ENCODE data around the gene TSPAN6. TPM values are rescaled to one million over a fixed set of nuclear protein-coding genes. Genes with fewer than 3 reads are reported as not detected.

The TSPAN6 gene
- total and polyA plus RNA-seq, 2 donors (not counting 3 experiments of a cell fraction or from before 2014, with no cell fraction given), result 43.1 to 65.5 TPM

- no peak for FAIRE-seq
- no peak overlapping the region for H3K27ac ChIP-seq (ENCODE audit: insufficient read depth, low read depth, low read length)
- no peaks in the 10 kb centered on the region for H3K36me3 ChIP-seq (ENCODE audit: control insufficient read depth in 2 of 2, extremely low read depth in 1 of 2, insufficient read depth in 2 of 2, low read length in 2 of 2)
- no peaks in the 10 kb centered on the region for H3K9me1 ChIP-seq (replicated peaks; ENCODE audit: control insufficient read depth, extremely low read depth, insufficient read depth, low read length)
- no peak overlapping the region for H3K4me2 ChIP-seq (ENCODE audit: insufficient read depth, low read length)
- POLR2A ChIA-PET, result no interaction called here
- H4K20me1 ChIP-seq (replicated peaks; ENCODE audit: control insufficient read depth, extremely low read depth, insufficient read depth, low read length), result no peaks in the 10 kb centered on the region
- CTCF ChIA-PET, result no interaction called here
- H3K9ac ChIP-seq (replicated peaks; ENCODE audit: extremely low read depth, insufficient read depth, low read length), result no peak overlapping the region
- dilution Hi-C loops (cut with MboI; ENCODE audit: extremely low pct_ligation_motif_present, low sequenced_read_pairs), result no loop called here
- H3K27me3 ChIP-seq (ENCODE audit: control insufficient read depth in 2 of 2, insufficient read depth in 2 of 2, low read length in 2 of 2), result peaks cover 0 to 2% of the 10 kb centered on the region in 2 experiments
- H3K4me1 ChIP-seq (ENCODE audit: control insufficient read depth, extremely low read depth, insufficient read depth, low read length), result no peaks in the 10 kb centered on the region
- no peaks in the 10 kb centered on the region for H3K9me3 ChIP-seq (replicated peaks; ENCODE audit: control insufficient read depth, insufficient read depth, low read length)
- no peak overlapping the region for H3K4me3 ChIP-seq (replicated peaks in 1 of 3; ENCODE audit: insufficient read depth in 1 of 3, low read depth in 1 of 3, low read length in 3 of 3)
- DNase-seq (ENCODE audit: low read depth, low spot score), result no peak
- no peak overlapping the region for H2AFZ ChIP-seq (ENCODE audit: low read depth, low read length)
- intact Hi-C loops (cut with micrococcal nuclease), result no loop called here
- TF ChIP-seq, protein P1, sequence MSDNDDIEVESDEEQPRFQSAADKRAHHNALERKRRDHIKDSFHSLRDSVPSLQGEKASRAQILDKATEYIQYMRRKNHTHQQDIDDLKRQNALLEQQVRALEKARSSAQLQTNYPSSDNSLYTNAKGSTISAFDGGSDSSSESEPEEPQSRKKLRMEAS (IDR thresholded peaks at IDR 0.05; ENCODE audit: insufficient read depth, insufficient read length), result no peak
- TF ChIP-seq EZH2 (IDR thresholded peaks at IDR 0.05; ENCODE audit: borderline replicate concordance, low read depth, low read length, severe bottlenecking), result no peak
- no peak for TF ChIP-seq JUN (IDR thresholded peaks at IDR 0.05; ENCODE audit: borderline replicate concordance, insufficient read depth, insufficient read length, low read depth)
- TF ChIP-seq POLR2AphosphoS5 (IDR thresholded peaks at IDR 0.05; ENCODE audit: insufficient read depth, low read depth, low read length), result no peak
- no peak for TF ChIP-seq GATA2 (IDR thresholded peaks at IDR 0.05; ENCODE audit: insufficient read depth, insufficient read length, low read depth, low read length)
- no peak for TF ChIP-seq MYC (IDR thresholded peaks at IDR 0.05; ENCODE audit: low read depth, low read length)
- TF ChIP-seq POLR2A (IDR thresholded peaks at IDR 0.05; ENCODE audit: low read depth, low read length), result no peak
- no peak for TF ChIP-seq FOS (IDR thresholded peaks at IDR 0.05; ENCODE audit: borderline replicate concordance, insufficient read depth, low read length)
- TF ChIP-seq CTCF (IDR thresholded peaks at IDR 0.05; ENCODE audit: extremely low read depth in 1 of 2, insufficient read depth in 1 of 2, low read depth in 1 of 2, low read length in 2 of 2), result no peak
- no peaks in the 10 kb centered on the region for H3K79me2 ChIP-seq (ENCODE audit: control insufficient read depth, insufficient read depth, low read length)
- BruUV-seq (replicated peaks), result no TSS peak
Measured at GRCh38 chrX:100596601-100597000, 40.0 kb downstream of the TSPAN6 start.

All from endothelial cell of umbilical vein (primary cell).